AG04450 (cell line): Measurements from ENCODE around the gene NOTUM. TPM values are rescaled to one million over a fixed set of nuclear protein-coding genes. Genes with fewer than 3 reads are reported as not detected.
A peak's percentile ranks its signal among the peaks of the same experiment; 100 is the strongest.

Source experiments
- CTCF ChIA-PET: fragments of 300-600, 350-600 bp; formaldehyde crosslinking; extraction: SDS; loops from one replicate; lab custom pipeline; 2022; ENCODE audit warnings: antibody characterized with exemption, inconsistent platforms; lab: Charles Lee
- POLR2A ChIA-PET: fragments of 350-600 bp; formaldehyde crosslinking; extraction: SDS; loops from one replicate; lab custom pipeline; 2021; ENCODE audit warnings: antibody characterized with exemption, inconsistent platforms; lab: Yijun Ruan, JAX
- DNase-seq: peaks from one replicate; pipeline ENCODE4 v3.0.0-alpha.2; 2011; ENCODE audit warnings: low read depth, low spot score
- H3K27ac ChIP-seq: one replicate; pipeline ENCODE4 v1.5.1; 2012; ENCODE audit warnings: low read depth, low read length, control low read depth
- H3K27me3 ChIP-seq: one replicate; pipeline ENCODE4 v1.6.0; 2012; ENCODE audit warnings: low read length; ENCODE audit not compliant: control insufficient read depth, insufficient read depth
- H3K4me3 ChIP-seq: 2 replicates; pipeline ENCODE4 v1.5.1; 2011; ENCODE audit warnings: mild to moderate bottlenecking, low read depth, low read length, control low read depth
- H3K9me3 ChIP-seq: 2 replicates; pipeline ENCODE4 v1.5.1; 2012; ENCODE audit warnings: low read length; ENCODE audit not compliant: control insufficient read depth, insufficient read depth
- CTCF ChIP-seq: IDR thresholded peaks from 2 replicates; pipeline ENCODE4 v1.5.1; 2011; ENCODE audit warnings: low read depth, low read length, control low read depth, inconsistent platforms
- polyA minus RNA-seq: library from RNA; depleted of rRNA, polyadenylated mRNA; stranded (reverse); fragments of >200 nt; gene quantifications from 2 replicates; pipeline ENCODE4 v1.2.3, GENCODE V29; 2011; rRNA and poly(A)+ RNA removed
- polyA plus RNA-seq: library from polyadenylated mRNA; depleted of rRNA; stranded (reverse); fragments of >200 nt; gene quantifications from 2 replicates; pipeline ENCODE4 v1.2.3, GENCODE V29; 2011; rRNA removed

Gene NOTUM
- polyA plus RNA-seq (0.04 TPM in 1 of 2 replicates, not detected in the other), polyA minus RNA-seq (not detected in 2 replicates)

DNA sequence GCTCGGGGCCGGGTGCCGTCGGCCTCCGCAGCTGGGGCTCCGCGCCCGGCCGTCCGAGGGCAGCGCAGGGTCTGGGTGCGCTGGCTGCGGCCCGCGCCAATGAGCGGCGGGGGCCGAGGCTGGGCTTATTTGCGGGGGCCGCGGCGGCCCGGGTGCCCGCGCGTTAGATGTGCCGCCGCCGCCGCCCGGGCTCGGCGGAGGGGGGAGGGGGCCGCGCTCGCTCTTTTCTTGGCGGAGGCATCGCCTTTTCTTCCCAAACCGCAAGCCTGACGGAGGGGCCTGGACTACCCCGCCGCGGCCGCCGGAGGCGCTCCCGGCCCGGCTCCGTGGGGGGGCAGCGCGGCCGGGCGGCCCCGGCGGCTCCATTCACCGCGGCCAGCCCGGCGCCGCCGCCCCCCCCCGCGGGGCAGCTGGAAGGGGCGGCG, at the start of gene NOTUM:
NOTUM (minus strand) TSS at position 101 of the 425 bp plus-strand sequence. CDS start 278 bp downstream, outside the sequence.
- Histone ChIP-seq H3K4me3 (peak within 1 kb of the TSS; percentile 7; the same call in 1 of the 2 replicates), H3K27ac (no peak within 1 kb of the TSS), H3K9me3 (no peaks in the 10 kb centered on the region; the same call in 1 of the 2 replicates), H3K27me3 (peaks cover 45% of the 10 kb centered on the region)
- TF ChIP-seq CTCF: peak; percentile 32
- POLR2A ChIA-PET: no interaction called here
- CTCF ChIA-PET: interaction anchor here (0.6 to 1.9 kb wide), 4 partner anchors 16 to 59 kb away, joined by 4 to 11 read pairs (median 7); no protein-coding TSS in a partner anchor
- no peak for DNase-seq

DNA sequence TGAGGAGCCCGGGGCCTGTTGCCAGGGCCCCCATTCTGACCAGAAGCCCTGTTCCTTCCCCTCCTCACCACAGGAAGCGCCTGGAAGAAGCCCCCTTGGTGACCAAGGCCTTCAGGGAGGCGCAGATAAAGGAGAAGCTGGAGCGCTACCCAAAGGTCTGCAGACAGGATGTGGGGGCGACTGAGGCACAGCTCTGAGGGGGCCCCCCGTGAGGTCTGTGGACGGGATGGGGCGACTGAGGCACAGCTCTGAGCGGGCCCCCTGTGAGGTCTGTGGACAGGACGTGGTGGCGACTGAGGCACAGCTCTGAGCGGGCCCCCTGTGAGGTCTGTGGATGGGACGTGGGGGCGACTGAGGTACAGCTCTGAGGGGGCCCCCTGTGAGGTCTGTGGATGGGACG, 48.4 kb upstream of the NOTUM start:
- H3K4me3 ChIP-seq: no peak overlapping the region
- no peak overlapping the region for H3K27ac ChIP-seq
- H3K27me3 ChIP-seq: no peaks in the 10 kb centered on the region
- no peak for DNase-seq
- no peaks in the 10 kb centered on the region; the same call in 1 of the 2 replicates for H3K9me3 ChIP-seq
- ChIA-PET CTCF (interaction anchor here (1.7 kb wide), 1 partner anchor 50 kb away, joined by 8 read pairs; no protein-coding TSS in a partner anchor), POLR2A (no interaction called here)
- no peak for TF ChIP-seq CTCF

- H3K27ac ChIP-seq: no peak overlapping the region
- H3K9me3 ChIP-seq: no peaks in the 10 kb centered on the region; the same call in 1 of the 2 replicates
- no peak overlapping the region for H3K4me3 ChIP-seq
- POLR2A ChIA-PET: no interaction called here
- no peak for DNase-seq
- H3K27me3 ChIP-seq: no peaks in the 10 kb centered on the region
- CTCF ChIA-PET: interaction anchor here (1.1 to 1.7 kb wide), 2 partner anchors 11 to 50 kb away, joined by 5 to 8 read pairs; no protein-coding TSS in a partner anchor
- TF ChIP-seq CTCF: no peak
These were observed 48.0 kb upstream of the NOTUM start for GRCh38 chr17:82008941-82009405.

DNA sequence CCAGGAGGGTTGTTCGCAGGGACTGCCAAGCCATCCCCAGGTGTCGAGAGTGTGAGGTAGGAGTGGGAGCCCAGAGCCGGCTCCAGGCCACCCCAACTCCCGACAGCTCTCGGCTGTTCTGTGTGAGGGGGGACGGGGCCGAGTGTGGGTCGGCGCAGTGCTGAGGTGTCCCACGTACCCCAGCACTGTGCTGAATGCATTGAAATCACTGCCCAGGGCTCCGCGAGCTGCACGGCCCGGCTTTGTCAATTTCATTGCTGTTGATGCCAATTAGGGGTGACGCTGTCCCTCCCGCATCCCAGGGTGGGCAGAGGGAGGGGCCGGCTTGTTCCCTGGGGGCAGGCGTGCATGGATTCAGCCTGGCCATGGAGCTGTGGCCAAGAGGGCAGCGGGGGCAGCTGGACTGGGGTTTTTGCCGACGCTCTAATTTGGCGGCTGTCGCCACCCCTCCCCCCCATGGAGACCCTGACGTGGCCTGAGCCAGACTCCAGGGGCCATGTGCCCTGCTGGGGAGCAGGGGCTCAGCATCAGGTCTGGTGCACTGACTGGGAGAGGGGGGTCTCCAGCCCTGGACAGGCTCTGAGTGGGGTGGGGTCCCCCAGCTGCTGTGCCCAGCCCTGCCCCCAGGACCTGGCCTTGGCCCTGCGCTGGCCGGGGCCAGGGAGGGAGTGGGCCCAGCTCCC, 47.4 kb upstream of the NOTUM start:
- no peaks in the 10 kb centered on the region; the same call in 1 of the 2 replicates for H3K9me3 ChIP-seq
- no peak for TF ChIP-seq CTCF
- DNase-seq: no peak
- no peak overlapping the region for H3K4me3 ChIP-seq
- ChIA-PET CTCF (interaction anchor here (1.1 kb wide), 1 partner anchor 11 kb away, joined by 5 read pairs; no protein-coding TSS in a partner anchor), POLR2A (no interaction called here)
- H3K27ac ChIP-seq: no peak overlapping the region
- H3K27me3 ChIP-seq: no peaks in the 10 kb centered on the region
